Fibroblast of skin of left biceps (primary cell): ENCODE measurements around the gene WWC2.
"Not testable (repeated sequence)": the region's sequence is repeated elsewhere in the genome, so short reads cannot be mapped to it uniquely, and the experiment has no call there.

Experiments
- DNase-seq, 2 experiments: peaks; one replicate each; pipeline ENCODE4 v3.0.0-alpha.2; 2013; ENCODE audit warnings: low read depth in 2 of 2

The WWC2 gene

GRCh38 chr4:183100827-183101226 is 1.8 kb downstream of the WWC2 start:
- no peak for DNase-seq

- no peak for DNase-seq
Observed at GRCh38 chr4:183101956-183102480, 3.0 kb downstream of the WWC2 start.

DNA sequence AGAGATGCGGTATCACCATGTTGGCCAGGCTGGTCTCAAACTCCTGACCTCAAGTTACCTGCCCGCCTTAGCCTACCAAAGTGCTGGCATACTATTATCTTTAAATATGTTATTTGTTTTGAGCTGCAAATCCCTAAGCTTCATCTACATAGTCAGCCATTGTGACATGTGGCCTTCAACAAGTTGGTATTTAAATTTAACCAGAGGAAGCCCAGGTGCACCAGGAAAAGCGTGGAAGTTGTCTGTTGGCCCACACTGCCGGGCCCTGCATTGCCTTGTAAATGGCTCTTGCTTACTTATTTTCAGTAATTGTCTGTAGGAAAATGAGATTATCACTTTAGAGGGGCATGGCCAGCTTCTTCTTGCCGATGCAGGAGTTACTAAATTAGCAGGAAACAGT is 6.0 kb downstream of the WWC2 start:
- no peak for DNase-seq

- no peak for DNase-seq
Observed at GRCh38 chr4:183106839-183107238, 7.8 kb downstream of the WWC2 start.

- DNase-seq: no peak
Observed at GRCh38 chr4:183107891-183108459, 8.9 kb downstream of the WWC2 start.

- DNase-seq: no peak
Observed at GRCh38 chr4:183110244-183110643, 11.2 kb downstream of the WWC2 start.

GRCh38 chr4:183111452-183111885 is 12.4 kb downstream of the WWC2 start:
- no peak for DNase-seq

DNA sequence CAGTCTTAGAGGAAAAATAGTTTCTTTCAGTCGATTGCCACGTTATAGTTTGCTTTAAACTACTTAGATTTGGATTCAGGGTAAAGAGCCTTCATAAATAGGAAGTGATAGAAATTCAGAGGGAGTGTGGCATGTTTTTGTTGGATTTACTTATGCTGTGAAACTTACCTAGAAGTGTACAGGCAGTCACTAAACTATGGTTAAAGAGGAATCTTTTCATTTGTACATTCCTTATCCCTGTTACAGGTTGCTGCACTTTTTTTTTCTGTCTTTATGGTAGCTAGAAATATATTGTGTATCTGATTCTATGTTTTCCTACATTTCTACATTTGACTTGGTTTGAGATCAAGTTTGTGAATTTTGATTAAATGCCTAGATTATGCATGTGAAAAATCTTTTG is 19.1 kb downstream of the WWC2 start:
- DNase-seq: no peak

GRCh38 chr4:183118585-183118984 is 19.5 kb downstream of the WWC2 start:
- DNase-seq: peak; percentile 89 to 92

- not testable (repeated sequence) for DNase-seq
Observed at GRCh38 chr4:183121660-183122059, 22.6 kb downstream of the WWC2 start.

DNA sequence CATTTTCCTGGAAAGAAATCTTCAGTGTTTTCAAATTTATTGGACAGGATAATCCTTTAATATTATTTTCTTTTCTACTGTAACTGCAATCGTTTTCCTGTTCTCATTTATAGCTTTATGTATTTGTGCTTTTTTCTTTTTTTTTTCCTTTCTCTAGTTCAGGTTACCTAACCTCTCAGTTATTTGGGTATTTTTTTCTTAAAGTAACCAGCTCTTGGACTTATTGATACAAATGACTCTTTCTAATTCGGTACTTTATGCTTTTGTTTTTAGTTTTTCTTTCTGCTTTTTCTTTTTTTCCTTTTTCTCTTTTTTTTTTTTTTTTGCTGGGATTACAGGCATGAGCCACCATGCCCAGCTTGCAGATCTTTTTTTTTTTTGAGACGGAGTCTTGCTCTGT is 25.2 kb downstream of the WWC2 start:
- DNase-seq: no peak

- no peak for DNase-seq
Observed at GRCh38 chr4:183124865-183125264, 25.8 kb downstream of the WWC2 start.

GRCh38 chr4:183129125-183129524 is 30.1 kb downstream of the WWC2 start:
- no peak for DNase-seq

- DNase-seq: no peak
Observed at GRCh38 chr4:183129675-183130074, 30.6 kb downstream of the WWC2 start.

DNA sequence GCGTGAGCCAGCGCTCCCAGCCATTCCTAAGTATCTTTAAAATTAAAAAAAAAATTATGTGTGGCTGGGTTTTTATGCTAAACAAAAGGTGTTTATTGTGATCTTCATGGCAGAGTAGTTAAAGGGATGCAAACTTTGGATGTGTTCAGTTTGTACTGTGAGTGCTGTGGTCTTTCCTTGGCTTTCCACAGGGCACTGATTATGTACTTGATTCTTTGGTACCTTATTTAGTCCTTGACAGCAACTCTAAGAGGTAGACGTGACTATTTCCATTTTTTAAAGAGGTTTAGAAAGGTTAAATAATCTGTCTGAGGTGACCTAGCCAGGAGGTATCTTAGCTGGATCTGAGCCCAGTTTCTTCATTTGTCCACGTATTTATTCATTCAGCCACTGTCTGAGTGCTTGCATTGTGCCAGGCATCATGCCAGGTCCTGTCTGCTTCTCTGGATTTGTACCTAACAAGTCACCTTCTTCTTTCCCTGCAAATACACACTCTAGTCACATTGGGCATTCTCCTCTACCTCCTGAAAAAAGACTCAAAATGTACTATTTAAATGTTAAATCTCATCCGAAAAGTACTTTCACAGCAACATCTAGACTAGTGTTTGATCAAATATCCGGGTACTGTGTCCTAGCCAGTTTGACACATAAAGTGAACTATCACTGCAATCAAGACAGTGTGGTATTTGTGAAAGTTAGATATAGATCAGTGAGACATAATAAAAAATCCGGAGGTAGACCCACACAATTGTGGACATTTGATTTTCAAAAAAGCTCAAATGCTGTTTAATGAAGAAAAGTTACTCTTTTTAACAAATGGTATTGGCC is 31.5 kb downstream of the WWC2 start:
- no peak for DNase-seq

- no peak for DNase-seq
Observed at GRCh38 chr4:183132081-183132480, 33.0 kb downstream of the WWC2 start.

GRCh38 chr4:183132865-183133264 is 33.8 kb downstream of the WWC2 start:
- no peak for DNase-seq

DNA sequence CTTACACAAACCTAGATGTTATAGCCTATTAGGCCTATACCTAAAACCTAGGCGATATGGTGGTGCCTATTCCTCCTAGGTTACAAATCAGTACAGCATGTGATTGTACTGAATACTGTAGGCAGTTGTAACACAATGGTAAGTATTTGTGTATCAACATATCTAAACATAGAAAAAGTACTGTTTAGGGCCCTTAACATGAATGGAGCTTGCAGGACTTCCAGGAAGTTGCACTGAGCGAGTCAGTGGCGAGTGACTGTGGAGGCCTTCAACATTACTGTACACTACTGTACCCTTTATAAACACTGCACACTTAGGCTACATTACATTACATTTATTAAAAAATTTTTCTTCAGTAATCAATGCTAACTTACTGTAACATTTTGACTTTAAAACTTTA is 37.8 kb downstream of the WWC2 start:
- no peak for DNase-seq

DNA sequence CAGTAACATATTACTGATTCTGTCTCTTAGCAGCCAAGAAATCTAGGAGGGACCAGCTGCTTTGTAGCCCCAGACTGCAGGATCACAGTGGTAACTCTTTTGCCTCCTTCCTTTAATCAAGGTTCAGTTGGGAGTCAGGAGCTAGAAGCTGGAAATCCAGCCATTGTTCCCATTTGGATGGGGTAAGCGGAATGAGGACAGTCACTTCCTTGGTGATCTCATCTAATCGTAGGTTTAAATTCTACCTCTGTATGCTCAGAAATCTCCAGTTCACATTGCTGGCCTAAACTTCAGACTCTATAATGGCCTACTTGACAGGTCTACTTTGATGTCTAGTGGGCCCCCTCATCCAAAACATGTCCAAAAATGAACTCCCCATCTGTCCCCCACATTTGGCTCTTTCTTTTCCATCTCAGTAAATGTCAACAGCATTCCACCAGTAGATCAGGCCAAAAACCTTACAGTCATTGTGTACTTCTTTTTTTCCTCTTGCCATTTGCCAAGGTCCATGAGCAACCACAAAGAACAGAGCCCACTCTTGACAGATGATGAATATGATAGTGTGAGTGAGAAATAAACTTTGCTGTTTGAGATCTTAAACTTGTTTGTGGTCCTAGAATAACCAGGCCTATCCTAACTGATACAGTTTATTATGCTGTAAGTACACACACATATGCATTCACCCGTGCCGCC is 40.1 kb downstream of the WWC2 start:
- DNase-seq: no peak

GRCh38 chr4:183139972-183140570 is 41.0 kb downstream of the WWC2 start:
- DNase-seq: no peak

- DNase-seq: peak; percentile 83 to 85
Observed at GRCh38 chr4:183140911-183141320, 41.9 kb downstream of the WWC2 start.

DNA sequence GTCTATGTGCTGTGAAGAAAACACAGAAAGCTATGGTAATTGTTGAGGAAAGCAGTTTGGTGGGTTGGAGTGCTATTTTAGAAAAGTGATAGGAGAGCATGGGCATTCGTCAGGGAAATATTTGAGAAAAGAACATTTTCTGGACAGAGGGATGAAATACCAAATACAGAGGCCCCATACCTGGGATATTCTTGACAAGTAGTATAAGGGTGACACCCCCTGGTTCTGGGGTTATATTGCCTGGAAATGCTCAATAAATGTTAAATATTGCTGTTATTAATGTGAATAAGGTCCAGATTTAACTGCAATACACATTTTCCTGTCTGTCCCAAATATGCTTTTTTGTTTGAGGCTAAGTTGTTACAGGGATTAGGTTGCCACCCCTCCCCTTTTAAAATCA is 42.9 kb downstream of the WWC2 start:
- no peak for DNase-seq
